Measurements from ENCODE around the gene CACNA1S.

GRCh38 chr1:201114245-201115131 lies 2.3 kb upstream of the CACNA1S start:
- peak; percentile 89 for TF ChIP-seq CTCF (IDR thresholded peaks at IDR 0.05)
- TF ChIP-seq SIN3A (IDR thresholded peaks at IDR 0.05; ENCODE audit: borderline replicate concordance, insufficient read depth, low read depth, low read length): no peak
- TF ChIP-seq REST (IDR thresholded peaks at IDR 0.05; ENCODE audit: insufficient read depth in 1 of 2, low read depth in 2 of 2, low read length in 1 of 2): 0 out of 4 replicates have a peak, but pooled peaks of 1 of the 2 experiments have one; percentile 6

Data from Panc1 (cell line).